GM19099 (cell line): ENCODE data around the gene TTLL11.

Experiments used
- POLR2A ChIP-seq: IDR thresholded peaks from 3 replicates; pipeline ENCODE4 v1.6.1; 2011; ENCODE audit warnings: low read depth; ENCODE audit not compliant: insufficient read length; ENCODE audit errors: extremely low read depth

The TTLL11 gene

GRCh38 chr9:121972501-121972981 is 120.6 kb downstream of the TTLL11 start:
- TF ChIP-seq POLR2A: no peak

- TF ChIP-seq POLR2A: no peak
Measured at GRCh38 chr9:121968056-121968455, 125.1 kb downstream of the TTLL11 start.

GRCh38 chr9:121966706-121967105 is 126.4 kb downstream of the TTLL11 start:
- no peak for TF ChIP-seq POLR2A

- no peak for TF ChIP-seq POLR2A
Measured at GRCh38 chr9:121963528-121963995, 129.5 kb downstream of the TTLL11 start.

- TF ChIP-seq POLR2A: no peak
Measured at GRCh38 chr9:121962421-121962820, 130.7 kb downstream of the TTLL11 start.

- no peak for TF ChIP-seq POLR2A
Measured at GRCh38 chr9:121960665-121961064, 132.4 kb downstream of the TTLL11 start.

- no peak for TF ChIP-seq POLR2A
Measured at GRCh38 chr9:121958530-121958929, 134.6 kb downstream of the TTLL11 start.

GRCh38 chr9:121956808-121957207 is 136.3 kb downstream of the TTLL11 start:
- TF ChIP-seq POLR2A: no peak

- no peak for TF ChIP-seq POLR2A
Measured at GRCh38 chr9:121955649-121956048, 137.5 kb downstream of the TTLL11 start.

- no peak for TF ChIP-seq POLR2A
Measured at GRCh38 chr9:121954477-121955140, 138.5 kb downstream of the TTLL11 start.

- no peak for TF ChIP-seq POLR2A
Measured at GRCh38 chr9:121952611-121953010, 140.5 kb downstream of the TTLL11 start.

- no peak for TF ChIP-seq POLR2A
Measured at GRCh38 chr9:121950866-121951265, 142.2 kb downstream of the TTLL11 start.

- TF ChIP-seq POLR2A: no peak
Measured at GRCh38 chr9:121950441-121950840, 142.7 kb downstream of the TTLL11 start.

GRCh38 chr9:121949766-121950165 is 143.3 kb downstream of the TTLL11 start:
- TF ChIP-seq POLR2A: no peak

GRCh38 chr9:121949364-121949763 is 143.7 kb downstream of the TTLL11 start:
- no peak for TF ChIP-seq POLR2A

- TF ChIP-seq POLR2A: no peak
Measured at GRCh38 chr9:121947775-121948174, 145.3 kb downstream of the TTLL11 start.

GRCh38 chr9:121946465-121946864 is 146.6 kb downstream of the TTLL11 start:
- no peak for TF ChIP-seq POLR2A

- TF ChIP-seq POLR2A: no peak
Measured at GRCh38 chr9:121945849-121946248, 147.3 kb downstream of the TTLL11 start.

- TF ChIP-seq POLR2A: no peak
Measured at GRCh38 chr9:121945281-121945680, 147.8 kb downstream of the TTLL11 start.
